IPS-11a (cell line): ENCODE data around the gene MBD5.
"Not testable (repeated sequence)": the region's sequence is repeated elsewhere in the genome, so short reads cannot be mapped to it uniquely, and the experiment has no call there.

ENCODE experiments used
- H3K4me3 ChIP-seq: one replicate; pipeline ENCODE4 v1.5.1; 2013; ENCODE audit warnings: low read depth, low read length, control low read depth

The MBD5 gene

DNA sequence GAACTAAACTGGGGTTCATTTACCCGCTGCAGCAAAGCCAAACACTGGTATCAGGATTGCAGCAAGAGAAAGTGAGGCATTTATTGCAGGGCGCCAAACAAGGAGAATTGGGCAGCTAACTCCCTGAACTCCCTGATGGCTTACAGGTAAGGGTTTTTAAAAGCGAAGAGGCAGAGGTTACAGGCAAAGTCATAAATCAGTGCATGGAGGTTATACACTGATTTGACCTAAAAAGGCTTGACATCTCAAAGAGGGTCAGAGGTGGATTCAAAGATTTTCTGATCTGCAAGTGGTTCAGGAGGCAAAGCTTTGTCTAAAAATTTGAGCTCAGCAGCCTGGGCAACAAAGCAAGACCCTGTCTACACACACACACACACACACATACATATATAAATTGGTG, 520.9 kb downstream of the MBD5 start:
- H3K4me3 ChIP-seq, result no peak overlapping the region

DNA sequence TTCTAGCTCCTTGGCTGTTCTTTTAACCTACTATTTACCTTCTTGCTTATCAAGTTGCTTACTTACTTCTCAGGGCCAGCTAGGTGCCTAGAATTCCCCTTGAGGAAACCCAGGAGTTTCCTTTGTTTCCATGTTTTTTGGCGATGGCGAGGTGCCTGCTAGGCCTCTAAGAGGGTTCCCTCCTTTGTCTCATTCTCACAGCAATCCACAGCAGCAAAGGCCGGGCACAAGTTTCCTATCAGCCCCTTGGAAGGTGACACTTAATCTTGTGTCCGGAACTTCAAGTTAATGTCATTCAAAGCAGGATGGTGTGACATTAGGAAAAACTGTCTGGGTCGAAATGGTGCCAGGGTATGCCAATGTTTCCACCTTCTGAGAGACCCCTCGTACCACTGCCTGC, 521.7 kb downstream of the MBD5 start:
- no peak overlapping the region for H3K4me3 ChIP-seq

DNA sequence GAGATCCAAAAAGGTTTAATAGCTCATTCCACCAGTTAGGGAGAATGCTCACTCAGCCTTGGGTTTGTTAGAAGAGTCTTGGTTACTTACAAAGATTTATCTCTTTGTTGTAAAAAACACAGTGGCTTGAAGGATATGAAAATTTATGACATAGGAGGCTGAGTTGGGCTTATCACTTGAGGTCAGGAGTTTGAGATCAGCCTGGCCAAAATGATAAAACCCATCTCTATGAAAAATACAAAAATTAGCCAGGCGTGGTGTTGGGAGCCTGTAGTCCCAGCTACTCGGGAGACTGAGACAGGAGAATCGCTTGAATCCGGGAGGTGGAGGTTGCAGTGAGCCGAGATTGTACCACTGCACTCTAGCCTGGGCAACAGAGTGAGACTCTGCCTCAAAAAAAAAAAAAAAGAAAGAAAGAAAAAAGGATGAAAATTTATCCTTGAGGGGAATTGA, 522.2 kb downstream of the MBD5 start:
- not testable (repeated sequence) for H3K4me3 ChIP-seq

DNA sequence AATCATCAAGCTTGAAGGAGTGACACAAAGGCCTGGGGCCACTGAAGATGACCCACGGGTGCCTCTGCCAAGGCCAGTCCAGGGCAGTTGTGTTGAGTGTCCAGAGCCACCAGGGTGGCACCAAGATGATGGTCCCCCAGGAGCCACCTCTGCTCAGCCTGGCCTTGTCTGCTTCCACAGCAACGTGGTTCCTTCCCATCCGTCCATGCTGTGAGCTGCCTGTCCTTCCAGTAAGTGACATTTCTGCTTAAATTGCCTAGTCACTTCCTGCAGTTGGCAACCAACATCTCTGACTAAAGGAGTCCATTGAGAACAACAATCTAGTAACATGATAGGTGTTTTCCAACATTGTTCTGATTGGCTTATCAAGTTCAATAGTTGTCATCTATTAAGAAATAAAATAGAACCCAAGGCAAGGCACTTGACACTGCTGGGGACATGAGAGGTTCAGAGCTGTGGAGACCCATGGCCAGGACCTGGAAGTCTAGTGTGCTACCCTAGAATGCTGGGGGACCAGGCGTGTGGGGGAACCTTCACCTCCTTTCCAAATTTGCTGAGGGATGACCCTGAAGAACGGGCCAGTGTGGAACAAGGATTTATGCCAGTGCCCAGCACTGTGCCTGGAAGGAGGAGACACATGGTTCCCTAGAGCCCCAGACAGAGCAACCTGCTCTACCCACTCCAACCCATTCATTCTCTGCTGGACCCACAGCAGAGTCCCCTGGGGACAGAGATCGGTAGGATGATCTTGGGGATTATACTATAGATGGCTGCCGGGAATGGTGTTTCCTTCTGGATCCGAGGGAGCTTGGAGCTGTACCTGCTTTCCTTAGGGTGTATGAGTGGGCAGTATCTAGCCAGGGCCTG, 524.7 kb downstream of the MBD5 start:
- H3K4me3 ChIP-seq, result no peak overlapping the region

DNA sequence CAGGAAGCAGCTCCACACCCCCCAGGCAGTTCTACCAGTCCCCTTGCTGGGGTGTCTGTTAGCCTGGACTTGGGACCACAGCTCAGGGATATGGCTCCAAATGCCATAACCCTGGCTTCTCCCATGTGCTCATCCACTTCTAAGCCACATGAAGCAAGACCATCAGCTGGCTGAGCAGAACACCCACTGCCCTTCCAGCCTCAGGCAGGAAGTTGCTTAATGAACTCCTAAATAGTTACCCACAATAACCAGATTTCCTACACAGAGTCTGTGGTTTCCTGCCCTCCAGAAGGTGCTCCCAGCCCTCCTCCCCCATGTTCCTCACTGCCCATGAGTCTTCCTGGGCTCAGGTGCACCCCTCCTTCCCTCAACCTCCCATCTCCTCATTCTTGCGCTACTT, 525.4 kb downstream of the MBD5 start:
- H3K4me3 ChIP-seq, result no peak overlapping the region

DNA sequence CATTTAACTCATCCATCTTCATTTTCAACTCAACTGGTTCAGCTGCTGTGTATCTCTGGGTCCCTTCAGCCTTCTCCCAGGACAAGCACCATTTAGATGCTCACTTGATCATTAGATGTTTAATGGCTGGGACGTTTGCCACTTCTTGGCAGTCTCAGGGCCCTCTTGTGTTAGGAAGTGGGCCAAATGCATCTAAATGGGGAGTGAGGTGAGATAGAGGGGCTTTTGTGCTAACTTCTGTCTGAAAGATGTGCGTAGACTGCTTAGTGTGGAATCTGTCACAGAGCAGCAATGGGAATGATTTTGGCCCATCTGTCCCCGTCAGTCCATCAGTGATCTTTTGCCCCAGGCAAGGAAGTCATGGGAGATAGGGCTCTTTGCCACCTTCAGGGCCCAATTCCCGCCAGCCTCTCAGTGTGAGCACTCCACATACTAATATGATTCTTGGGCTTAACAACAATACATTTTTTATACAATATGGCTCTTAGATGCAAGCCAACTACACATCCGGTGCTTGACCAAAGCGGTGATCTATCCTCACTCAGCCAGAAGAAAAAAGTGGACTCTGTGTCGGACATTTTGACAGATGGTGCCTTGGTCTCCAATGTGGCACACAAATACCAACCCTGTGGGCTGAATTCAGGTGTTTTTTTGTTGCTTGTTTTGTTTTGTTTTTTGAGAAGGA, 528.0 kb downstream of the MBD5 start:
- H3K4me3 ChIP-seq, result no peak overlapping the region

DNA sequence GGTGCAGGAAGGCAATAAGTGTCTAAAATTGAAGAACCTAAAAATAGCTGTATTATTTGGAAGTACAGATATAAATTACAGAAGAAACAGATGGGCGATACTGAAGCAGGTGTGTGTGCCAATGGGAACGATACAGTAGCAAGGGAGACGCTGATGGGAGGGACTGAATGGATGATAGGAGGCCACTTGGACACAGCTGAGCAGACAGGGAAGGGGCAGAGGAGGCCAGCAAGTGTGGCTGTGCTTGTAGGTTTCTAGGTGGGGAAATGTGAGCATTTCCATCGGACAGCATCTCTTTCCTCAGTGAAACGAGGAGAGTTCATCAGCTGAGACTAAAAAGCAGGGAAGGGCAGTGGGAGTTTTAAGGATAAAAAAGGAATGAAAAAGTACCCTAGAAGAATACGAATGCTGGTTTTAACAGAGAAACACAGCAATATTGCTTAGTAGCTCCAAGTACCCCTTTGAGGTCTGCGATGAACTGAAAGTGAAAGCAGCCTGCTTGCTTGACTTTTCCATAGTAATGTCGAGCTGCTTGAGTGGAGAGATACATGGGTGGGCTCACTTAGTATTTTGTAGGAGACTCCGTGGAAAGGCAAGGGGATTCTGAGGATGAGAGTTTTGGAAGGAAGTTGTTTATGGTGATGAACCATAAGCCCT, 531.9 kb downstream of the MBD5 start:
- no peak overlapping the region for H3K4me3 ChIP-seq

DNA sequence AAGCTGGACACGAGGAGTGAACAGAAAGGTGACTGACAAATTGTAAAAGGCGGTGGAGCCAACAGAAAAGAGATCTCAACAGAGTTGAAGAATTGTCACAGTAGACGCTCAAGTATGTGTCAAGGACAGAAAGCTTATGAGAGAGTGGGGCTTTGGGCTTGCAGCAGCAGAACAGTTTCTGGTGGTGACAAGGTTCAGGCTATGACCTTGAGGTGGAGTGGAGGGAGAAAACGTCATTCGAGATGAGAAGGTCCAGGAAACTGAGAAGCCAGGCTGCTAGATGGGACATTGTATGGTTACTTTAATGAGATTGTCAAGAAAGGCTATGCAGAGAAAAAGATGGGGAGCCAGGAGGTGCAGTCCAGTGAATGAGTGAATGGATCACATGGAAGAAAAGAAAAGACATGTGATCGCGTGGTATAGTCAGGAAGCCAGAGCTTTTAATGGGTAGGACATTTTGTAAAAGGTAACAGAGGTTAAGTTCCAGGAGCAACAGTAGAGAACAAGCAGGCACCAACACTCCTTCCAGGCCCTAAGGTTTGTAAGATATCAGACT, 532.5 kb downstream of the MBD5 start:
- no peak overlapping the region for H3K4me3 ChIP-seq

DNA sequence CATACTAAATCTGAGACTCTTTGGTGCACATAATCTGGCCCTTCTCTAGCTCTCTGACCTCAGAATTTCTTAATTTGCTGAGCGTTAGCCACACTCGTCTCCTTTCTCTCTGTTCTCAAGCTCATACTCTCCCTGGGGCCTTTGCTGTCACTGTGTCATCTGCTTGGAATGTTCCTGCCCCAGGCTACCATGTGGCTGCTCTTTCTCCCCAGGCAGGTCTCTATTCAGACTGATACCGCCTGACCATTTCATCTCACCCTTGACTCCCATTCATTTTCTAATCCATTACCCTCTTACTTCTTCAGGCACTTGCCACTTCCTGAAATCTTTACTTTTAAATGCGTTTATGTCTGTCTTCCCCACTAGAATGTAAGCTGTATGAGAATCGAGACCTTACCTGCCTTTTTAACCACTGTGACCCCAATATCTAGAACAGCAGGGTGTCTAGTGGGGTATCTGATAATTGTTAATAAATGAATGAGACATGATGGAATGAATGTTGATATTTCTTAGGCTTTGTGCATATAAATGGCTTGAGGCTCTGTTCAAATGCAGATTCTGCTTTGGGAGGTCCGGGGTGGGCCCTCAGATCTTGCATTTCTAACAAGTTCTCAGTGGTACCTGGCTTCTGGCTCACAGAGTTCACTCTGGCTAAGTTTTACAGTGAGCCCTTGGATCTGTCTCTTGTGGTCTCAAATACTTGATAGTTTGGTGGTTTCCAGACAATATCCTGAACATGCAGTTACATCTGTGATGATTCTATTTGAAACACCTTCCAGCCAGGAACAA, 533.8 kb downstream of the MBD5 start:
- H3K4me3 ChIP-seq, result no peak overlapping the region

DNA sequence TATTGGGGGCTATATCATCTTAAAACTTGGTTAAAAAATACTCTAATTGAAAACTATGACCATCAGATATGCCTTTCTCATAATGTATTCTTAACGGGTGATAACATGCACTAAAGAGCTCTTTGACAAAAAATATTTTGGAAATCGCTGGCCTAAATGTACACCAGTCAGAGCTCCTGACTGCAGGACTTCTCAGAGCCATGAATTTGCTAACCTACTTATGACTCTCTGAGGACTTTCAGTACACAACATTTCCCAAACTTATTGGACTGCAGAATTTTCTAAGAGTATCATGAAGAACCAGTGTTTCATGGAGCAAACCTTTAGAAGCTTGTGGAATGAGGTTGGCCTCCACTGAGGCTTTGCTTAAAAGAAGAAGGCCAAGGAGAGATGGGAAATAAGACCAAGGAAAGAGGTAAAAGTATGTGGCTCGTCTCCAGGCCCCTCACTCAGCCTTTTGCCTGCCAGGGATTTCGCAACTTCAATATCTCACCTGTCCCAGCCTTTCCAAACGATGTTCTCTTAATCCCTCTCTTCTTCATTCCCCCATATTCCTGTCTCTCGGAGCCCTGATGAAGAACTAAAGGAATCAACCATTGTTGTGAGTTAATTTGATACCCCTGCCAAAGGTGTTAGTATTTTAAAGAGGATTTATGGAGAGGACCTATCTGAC, 534.9 kb downstream of the MBD5 start:
- no peak overlapping the region for H3K4me3 ChIP-seq

DNA sequence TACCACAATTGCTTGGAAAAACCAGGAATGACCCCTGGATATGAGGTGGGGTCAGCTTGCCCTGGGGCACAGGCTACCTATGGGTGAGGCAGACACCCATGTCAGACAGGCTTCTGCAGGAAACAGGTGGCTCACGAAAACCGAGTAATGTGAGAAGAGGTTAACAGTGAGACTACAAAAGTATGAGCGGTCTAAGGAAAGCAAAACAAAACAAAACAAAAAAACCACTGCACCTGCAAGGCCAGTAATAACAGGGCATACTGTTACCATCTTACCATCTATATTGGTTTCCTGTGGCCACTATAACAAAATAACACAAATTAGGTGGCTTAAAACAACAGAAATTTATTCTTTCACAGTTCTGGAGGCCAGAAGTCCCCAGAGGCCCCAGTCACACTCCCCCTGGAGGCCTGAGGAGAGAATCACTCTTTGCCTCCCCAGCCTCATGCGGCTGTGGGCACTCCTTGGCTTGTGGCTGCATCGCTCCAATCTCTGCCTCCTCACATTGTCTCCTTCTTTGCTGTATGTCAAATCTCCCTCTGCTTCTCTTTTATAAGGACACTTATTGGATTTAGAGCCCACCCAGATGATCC, 537.0 kb downstream of the MBD5 start:
- H3K4me3 ChIP-seq, result no peak overlapping the region

DNA sequence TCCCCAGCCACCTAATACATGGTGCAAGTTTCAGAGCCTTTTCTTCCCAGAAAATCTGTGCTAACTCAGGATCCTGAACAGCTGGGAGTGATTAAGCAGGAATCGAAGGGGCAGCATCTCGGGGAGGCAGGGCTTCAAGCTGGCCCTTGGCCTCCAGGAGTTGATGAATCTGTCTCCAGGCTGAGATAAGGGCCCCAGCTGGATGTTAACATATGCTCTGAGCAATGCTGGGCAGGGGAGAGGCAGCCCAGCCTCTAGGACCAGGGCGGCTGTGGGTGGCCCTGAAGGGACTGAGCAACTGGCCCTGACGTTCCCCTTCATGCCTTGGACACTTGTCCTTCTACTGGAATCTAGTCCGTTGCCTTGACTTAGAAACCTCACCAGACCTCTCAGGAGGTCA, 539.6 kb downstream of the MBD5 start:
- no peak overlapping the region for H3K4me3 ChIP-seq

DNA sequence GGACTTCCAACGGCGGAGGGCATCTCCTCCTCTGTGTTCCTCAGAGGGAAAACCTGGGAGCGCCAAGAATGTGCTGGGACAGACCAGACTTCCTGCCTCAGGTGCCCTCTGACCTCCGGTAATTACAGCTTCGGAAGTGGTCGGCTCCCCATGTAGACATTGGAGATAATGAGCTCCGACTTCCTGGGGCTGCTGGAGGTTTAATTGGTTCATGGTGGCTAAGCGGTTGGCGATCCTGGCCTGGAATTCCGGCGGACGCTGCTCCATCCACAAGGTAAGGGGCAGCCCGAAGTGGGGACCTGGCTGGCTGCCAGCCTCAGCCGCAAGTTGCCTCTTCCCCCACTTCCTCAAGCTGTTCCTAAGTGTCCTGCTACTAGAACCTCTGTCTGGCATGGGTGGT, 540.5 kb downstream of the MBD5 start:
- no peak overlapping the region for H3K4me3 ChIP-seq

DNA sequence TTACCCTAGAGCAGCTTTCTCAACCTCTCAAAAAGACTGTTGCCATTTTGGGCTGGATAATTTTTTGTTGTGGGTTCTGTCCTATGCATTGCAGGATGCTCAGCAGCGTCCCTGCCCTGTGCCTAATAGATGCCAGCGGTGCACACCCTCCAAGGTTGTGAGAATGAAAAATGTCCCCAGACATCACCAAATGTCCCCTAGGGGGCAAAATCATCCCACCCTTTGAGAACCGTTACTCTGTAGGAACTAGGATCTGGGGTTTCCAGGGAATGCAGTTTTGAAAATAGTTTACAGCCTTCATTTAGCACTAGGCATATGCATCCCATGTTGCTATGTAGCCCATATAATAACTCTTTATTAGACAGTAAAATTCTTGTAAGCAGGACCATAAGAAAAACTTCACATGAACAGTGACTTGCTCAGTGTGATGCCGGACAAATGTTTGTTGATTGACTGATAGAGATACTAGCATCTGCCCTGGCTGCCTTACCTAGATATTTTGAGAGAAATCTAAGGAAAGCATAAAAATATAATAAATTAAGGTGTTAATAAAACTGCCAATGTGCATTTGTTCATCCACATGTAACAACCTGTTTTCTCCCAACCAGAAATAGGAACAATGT, 544.5 kb downstream of the MBD5 start:
- no peak overlapping the region for H3K4me3 ChIP-seq
